Choroid plexus epithelial cell (primary cell): ENCODE measurements around the gene WASF3.

Experiments
- DNase-seq: peaks from one replicate; pipeline ENCODE4 v3.0.0-alpha.2; 2010; ENCODE audit warnings: low read depth
- H3K4me3 ChIP-seq: 2 replicates; pipeline ENCODE4 v1.5.1; 2011; ENCODE audit warnings: low read depth, mild to moderate bottlenecking, control low read depth, low read length, moderate library complexity
- TF ChIP-seq, protein P1 (sequence below): conservative IDR thresholded peaks from 2 replicates; pipeline ENCODE4 v1.5.1; 2011; ENCODE audit warnings: low read depth, mild to moderate bottlenecking, control low read depth, inconsistent platforms, low read length, moderate library complexity

WASF3 gene

DNA sequence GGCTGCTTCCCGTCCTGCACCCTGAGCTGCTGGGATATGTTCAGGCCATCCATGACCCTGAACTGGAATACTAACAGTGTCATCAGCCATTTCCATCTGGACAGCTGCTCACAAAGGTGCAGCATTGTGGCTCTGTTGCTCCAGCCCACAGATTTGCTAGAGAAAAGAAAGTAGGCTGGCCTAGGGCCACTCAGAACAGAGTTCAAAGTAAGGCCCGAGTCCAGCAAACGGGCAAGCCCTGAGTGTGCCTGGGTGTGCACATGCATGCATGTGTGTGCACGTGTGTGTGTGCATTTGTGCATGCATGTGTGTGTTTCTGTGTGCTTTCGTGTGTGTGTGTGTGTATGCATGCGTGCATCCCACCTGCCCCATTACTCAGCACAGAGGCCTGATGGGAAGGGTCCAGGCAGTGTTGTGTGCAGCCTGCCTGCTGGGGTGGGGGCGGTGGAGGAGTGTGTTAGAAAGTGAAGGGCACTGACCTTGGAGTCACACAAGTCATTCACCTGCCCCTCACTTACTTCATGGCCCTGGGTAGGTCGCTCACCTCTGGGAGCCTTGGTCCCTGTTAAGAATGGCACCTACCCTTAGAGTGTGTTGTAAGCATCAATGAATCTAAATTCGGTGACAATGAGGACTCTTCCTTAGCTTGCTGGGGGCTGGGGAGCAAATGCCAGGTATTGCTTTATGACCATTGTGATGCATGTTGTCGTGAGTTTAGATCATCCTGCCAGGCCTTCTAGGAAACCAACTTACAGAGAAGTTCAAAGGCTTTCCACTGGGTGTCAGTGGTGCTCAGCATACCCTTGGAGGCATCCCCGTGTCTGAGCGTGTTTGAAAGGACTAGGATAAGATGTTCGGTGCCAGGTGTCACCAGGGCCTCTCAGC is 149.9 kb downstream of the WASF3 start:
- H3K4me3 ChIP-seq, result no peak overlapping the region
- TF ChIP-seq, protein P1, sequence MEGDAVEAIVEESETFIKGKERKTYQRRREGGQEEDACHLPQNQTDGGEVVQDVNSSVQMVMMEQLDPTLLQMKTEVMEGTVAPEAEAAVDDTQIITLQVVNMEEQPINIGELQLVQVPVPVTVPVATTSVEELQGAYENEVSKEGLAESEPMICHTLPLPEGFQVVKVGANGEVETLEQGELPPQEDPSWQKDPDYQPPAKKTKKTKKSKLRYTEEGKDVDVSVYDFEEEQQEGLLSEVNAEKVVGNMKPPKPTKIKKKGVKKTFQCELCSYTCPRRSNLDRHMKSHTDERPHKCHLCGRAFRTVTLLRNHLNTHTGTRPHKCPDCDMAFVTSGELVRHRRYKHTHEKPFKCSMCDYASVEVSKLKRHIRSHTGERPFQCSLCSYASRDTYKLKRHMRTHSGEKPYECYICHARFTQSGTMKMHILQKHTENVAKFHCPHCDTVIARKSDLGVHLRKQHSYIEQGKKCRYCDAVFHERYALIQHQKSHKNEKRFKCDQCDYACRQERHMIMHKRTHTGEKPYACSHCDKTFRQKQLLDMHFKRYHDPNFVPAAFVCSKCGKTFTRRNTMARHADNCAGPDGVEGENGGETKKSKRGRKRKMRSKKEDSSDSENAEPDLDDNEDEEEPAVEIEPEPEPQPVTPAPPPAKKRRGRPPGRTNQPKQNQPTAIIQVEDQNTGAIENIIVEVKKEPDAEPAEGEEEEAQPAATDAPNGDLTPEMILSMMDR, result peak; percentile 88
- peak; percentile 82 for DNase-seq

DNA sequence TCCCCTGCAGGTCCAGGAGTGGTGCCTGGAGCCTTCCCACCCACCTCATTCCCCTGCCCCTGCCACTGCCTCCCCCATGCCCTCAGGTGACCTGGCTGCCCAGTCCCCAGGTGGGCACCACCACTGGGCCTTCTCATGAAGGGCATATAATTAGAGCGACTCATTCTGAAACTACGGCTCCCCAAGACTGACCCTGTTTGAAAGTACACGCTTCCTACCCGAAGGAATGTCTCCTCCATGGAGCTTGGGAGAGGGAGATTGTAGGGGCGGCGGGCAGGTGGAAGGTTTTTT is 150.5 kb downstream of the WASF3 start:
- TF ChIP-seq, protein P1, result no peak

DNA sequence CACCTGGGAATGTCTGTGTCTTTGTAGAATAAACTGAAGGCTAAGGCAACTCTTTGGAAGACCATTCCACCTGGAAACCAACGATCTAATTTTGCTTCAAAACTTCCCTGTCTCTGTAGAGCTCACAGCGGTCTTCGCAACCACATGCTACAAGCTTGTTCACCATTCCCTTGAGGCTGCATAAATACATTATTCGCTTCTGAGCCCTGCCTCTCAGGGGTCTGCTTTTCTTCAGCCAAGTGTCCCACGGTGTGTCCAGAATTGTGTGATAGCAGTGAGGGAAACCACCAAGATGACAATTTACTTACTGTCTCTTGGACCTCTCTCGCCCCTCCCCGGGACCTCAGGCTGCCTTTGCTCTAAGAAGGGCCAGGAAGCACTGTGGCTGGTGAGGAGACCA is 152.0 kb downstream of the WASF3 start:
- TF ChIP-seq, protein P1, result no peak
- DNase-seq, result no peak

More for the DNA sequence above, 150.5 kb downstream of the WASF3 start:
- H3K4me3 ChIP-seq, result no peak overlapping the region
- no peak for DNase-seq

DNA sequence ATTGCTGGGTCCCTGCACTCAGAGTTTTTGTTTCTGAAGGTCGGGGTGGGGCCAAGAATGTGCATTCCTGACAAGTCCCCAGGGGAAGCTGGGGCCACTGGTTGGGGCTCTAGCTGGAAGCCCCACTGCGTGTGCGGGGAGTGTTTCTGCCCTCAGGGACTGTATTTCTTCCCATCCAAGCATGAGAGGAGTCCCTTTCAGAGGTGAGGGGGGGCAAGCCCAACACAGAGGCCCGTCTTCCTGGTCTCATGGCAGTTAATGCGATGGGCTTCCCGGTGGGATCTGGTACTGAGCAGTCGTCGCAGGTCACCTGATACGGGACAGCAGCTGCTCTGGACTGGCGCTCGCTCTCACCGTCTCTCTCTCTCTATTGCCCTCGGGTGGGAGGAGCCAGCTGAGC is 152.7 kb downstream of the WASF3 start:
- DNase-seq, result no peak

More for the DNA sequence above, 152.0 kb downstream of the WASF3 start:
- H3K4me3 ChIP-seq, result no peak overlapping the region

DNA sequence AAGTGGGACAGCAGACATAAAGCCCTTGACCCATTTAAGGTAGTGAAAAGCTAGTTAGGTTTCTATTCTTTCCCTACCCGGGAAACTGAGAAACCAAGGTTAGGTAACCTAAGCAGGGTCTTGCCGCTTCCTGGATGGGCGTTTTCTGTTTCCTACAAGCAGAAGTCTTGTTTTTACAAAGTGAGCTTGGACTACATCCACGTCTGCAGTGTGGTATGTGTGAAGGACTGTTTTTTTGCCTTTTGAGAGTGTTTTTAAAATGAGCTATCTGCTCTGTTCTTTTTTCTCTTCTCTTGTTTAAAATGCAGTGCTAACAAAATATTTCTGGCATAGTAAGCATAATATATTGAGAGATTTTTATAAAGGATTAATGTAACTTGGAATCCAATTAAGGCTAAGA is 153.7 kb downstream of the WASF3 start:
- no peak overlapping the region for H3K4me3 ChIP-seq
- TF ChIP-seq, protein P1, result no peak
- no peak for DNase-seq

More for the DNA sequence above, 152.7 kb downstream of the WASF3 start:
- no peak overlapping the region for H3K4me3 ChIP-seq
- TF ChIP-seq, protein P1, result no peak

DNA sequence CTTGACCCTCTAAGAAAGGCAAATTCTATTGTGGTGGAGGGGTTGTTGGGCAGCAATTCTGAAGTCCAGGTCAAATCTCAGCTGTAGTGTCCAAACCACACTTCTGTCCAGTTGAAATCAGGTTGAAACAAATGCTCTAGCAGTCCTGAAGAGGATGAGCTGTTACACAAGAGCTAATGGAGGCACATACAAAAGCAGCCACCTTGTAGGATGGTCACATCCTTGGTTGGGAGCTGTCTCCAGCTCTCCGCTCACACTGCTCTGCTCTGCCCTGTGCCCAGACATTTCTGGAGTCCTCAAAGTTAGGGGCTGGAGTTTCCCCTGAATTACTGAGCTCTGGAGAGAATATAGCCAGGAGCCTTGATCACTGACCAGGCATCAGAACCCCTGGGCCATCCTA is 155.9 kb downstream of the WASF3 start:
- DNase-seq, result no peak
- TF ChIP-seq, protein P1, result no peak
- no peak overlapping the region for H3K4me3 ChIP-seq

GRCh38 chr13:26716984-26717383 is 159.5 kb downstream of the WASF3 start:
- TF ChIP-seq, protein P1, result no peak
- DNase-seq, result no peak
- no peak overlapping the region for H3K4me3 ChIP-seq
